ENCODE measurements around the gene NAMPT. TPM values are rescaled to one million over a fixed set of nuclear protein-coding genes. Genes with fewer than 3 reads are reported as not detected.

The NAMPT gene
- total RNA-seq, 1 donor, result 47.9 TPM

Small RNA genes lying within 50 kb of the gene (small RNA-seq; reads per million reads assigned to genes)
- gene RNU6-392P, result not detected

Other genes with a start within 250 kb of the NAMPT start
- gene SYPL1, start 172.7 kb downstream of the NAMPT start, total RNA-seq, result 96.7 TPM